Esophagus (tissue), 2 donors: ENCODE results near the gene IMMP2L. TPM values are rescaled to one million over a fixed set of nuclear protein-coding genes. Genes with fewer than 3 reads are reported as not detected.

Experiments used
- H3K27ac ChIP-seq, 2 donors: one replicate each; pipeline ENCODE4 v1.5.1; 2013; ENCODE audit warnings: low read depth in 2 of 2, mild to moderate bottlenecking in 2 of 2, inconsistent platforms in 1 of 2, low read length in 1 of 2, moderate library complexity in 1 of 2
- H3K27me3 ChIP-seq, 2 donors: one replicate each; pipeline ENCODE4 v1.6.1; 2013; ENCODE audit warnings: low read length in 2 of 2, control low read depth in 1 of 2, mild to moderate bottlenecking in 1 of 2; ENCODE audit not compliant: insufficient read depth in 2 of 2, control insufficient read depth in 1 of 2
- H3K36me3 ChIP-seq, 2 donors: one replicate each; pipeline ENCODE4 v1.6.1; 2013; ENCODE audit warnings: low read length in 1 of 2; ENCODE audit not compliant: control insufficient read depth in 2 of 2, insufficient read depth in 2 of 2
- H3K4me1 ChIP-seq, 2 donors: one replicate each; pipeline ENCODE4 v1.6.1; 2013; ENCODE audit warnings: low read length in 1 of 2; ENCODE audit not compliant: control insufficient read depth in 2 of 2, insufficient read depth in 2 of 2
- H3K4me3 ChIP-seq, 2 donors: one replicate each; pipeline ENCODE4 v1.5.1; 2013; ENCODE audit warnings: low read length in 2 of 2, mild to moderate bottlenecking in 2 of 2, low read depth in 1 of 2, moderate library complexity in 1 of 2
- H3K9me3 ChIP-seq, 2 donors: one replicate each; pipeline ENCODE4 v1.6.1; 2013; ENCODE audit warnings: mild to moderate bottlenecking in 2 of 2, low read depth in 1 of 2, low read length in 1 of 2, moderate library complexity in 1 of 2; ENCODE audit not compliant: control insufficient read depth in 2 of 2, insufficient read depth in 1 of 2
- WGBS, 2 donors: extraction: QIAGEN DNeasy Blood & Tissue Kit; methylation state at CpG; one replicate each; pipeline ENCODE4 v1.1.7; 2013; 5-methylcytosine and 5-hydroxymethylcytosine counted together
- polyA plus RNA-seq, 2 donors: library from polyadenylated mRNA; stranded (reverse); fragments of 200-250 nt; gene quantifications; one replicate each; pipeline ENCODE4 v1.2.3, GENCODE V29; 2013
- donor health status: healthy with polysubstance abuse.
- donor health status: Bipolar disorder and iron deficiency.

IMMP2L gene
- polyA plus RNA-seq, 2 donors = 6.5 to 14.5 TPM

DNA sequence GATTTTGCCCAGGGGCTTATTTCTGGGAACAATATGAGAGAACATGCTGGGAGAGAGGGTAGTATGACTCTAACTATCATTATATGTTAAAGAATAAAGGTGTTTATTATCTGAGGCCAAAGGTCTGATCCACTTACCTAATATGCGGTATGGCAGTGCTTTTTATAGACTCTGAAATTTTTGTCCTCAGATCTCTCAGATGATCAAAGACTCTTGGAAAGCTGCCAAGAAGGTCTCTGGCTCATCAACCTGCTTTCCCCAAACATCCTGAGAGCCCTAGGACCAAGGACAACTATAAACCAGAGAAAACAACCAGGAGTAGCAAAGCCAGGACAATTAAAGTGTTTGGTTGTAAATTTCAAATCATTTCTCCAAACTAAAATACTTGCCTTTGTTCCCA, 727.1 kb downstream of the IMMP2L start:
- Histone ChIP-seq H3K27ac (no peak overlapping the region), H3K9me3 (no peaks in the 10 kb centered on the region), H3K36me3 (no peaks in the 10 kb centered on the region), H3K27me3 (no peaks in the 10 kb centered on the region), H3K4me1 (no peaks in the 10 kb centered on the region), H3K4me3 (no peak overlapping the region)
- 33 to 50% methylated on average over 1 of the region's 1 CpG for WGBS, 2 donors

DNA sequence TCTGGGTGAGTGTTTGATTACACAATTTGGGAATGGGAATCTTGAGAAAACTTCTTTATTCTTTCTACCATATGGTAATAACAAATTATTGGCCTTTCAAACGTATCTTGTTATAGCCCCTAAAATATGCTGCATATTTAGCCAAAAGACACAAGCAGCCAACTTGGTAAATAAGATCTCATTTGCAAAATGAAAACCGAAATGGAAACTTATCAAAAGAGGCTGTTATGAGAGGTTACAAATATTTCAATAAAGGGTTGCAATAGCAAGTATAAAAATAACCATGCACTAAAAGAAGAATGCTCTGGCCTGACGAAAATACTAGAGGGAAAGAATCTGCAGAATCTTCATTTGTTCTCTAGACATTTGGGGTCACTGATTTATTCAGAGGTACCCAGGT, 730.9 kb downstream of the IMMP2L start:
- WGBS, 2 donors = 69 to 76% methylated on average over 3 of the region's 3 CpGs
- Histone ChIP-seq H3K27me3 (no peaks in the 10 kb centered on the region), H3K4me3 (no peak overlapping the region), H3K27ac (no peak overlapping the region), H3K4me1 (no peaks in the 10 kb centered on the region), H3K9me3 (no peaks in the 10 kb centered on the region), H3K36me3 (no peaks in the 10 kb centered on the region)

DNA sequence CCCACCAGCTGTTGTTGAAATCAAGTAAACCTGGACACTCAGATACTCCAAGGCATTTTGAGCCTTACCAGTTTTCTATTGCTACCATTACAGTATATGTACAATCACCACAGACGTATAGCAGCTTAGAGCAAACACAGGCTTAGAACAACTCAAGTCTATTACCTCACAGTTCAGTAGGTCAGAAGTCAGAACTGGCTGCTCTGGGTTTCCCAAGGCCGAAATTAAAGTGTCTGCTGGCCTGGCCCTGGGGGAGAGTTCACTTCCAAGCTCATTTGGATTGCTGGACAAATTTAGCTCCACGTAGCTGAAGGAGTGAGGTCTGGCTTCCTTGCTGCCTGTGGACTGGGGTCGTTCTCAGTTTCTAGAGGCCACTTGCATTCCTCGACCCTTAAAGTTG, 731.5 kb downstream of the IMMP2L start:
- H3K36me3 ChIP-seq = no peaks in the 10 kb centered on the region
- no peaks in the 10 kb centered on the region for H3K9me3 ChIP-seq
- H3K27me3 ChIP-seq = no peaks in the 10 kb centered on the region
- no peak overlapping the region for H3K27ac ChIP-seq
- no peak overlapping the region for H3K4me3 ChIP-seq
- no peaks in the 10 kb centered on the region for H3K4me1 ChIP-seq
- 75 to 83% methylated on average over 5 of the region's 5 CpGs for WGBS, 2 donors

DNA sequence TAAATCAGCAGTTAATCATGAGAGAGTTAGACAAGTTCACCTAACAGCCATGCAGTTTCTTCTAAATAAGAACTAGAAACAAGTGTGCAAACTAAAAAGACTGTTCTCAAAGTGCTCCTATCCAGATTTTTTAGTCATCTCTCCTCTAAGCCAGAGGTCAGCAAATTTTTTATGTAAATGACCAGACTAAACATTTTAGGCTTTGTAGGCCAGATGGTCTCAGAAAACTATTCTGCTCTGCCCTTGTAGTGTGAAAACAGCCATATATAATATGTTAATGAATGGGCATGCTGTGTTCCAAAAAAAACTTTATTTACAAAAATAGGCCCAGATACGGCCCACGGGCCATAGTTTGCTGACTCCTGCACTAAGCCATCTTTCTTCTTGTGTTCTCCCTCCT, 734.4 kb downstream of the IMMP2L start:
- 77 to 78% methylated on average over 2 of the region's 2 CpGs for WGBS, 2 donors
- H3K4me3 ChIP-seq = no peak overlapping the region
- no peak overlapping the region for H3K27ac ChIP-seq
- H3K4me1 ChIP-seq = no peaks in the 10 kb centered on the region
- no peaks in the 10 kb centered on the region for H3K9me3 ChIP-seq
- H3K27me3 ChIP-seq = no peaks in the 10 kb centered on the region
- no peaks in the 10 kb centered on the region for H3K36me3 ChIP-seq

DNA sequence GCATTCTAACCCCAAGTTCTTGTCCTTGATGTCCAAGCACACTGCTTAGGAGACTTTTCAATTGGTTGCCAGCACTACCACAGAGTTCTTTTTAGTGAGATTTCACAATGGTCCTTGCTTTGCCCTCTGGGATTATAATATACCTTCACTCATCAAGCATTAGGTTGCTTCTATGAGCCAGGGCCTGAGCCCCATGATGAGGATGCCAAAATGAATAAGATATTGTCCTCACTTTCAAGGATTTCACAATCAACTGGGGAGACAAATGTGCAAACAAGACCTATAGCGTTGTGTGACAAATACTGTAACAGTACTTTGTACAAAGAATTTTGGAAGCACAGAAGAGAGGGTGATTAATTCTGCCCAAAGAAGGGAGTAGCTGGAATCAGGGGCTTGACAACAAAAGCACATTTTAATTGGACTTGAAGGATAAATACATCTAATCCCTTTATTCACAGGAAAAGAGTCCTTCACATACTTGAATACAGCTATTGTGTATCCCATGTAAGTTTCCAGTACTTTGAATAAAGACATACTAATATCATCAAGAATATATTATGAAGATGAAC, 734.9 kb downstream of the IMMP2L start:
- Histone ChIP-seq H3K4me3 (no peak overlapping the region), H3K4me1 (no peaks in the 10 kb centered on the region), H3K27me3 (no peaks in the 10 kb centered on the region), H3K27ac (no peak overlapping the region), H3K9me3 (no peaks in the 10 kb centered on the region), H3K36me3 (no peaks in the 10 kb centered on the region)
- 45 to 53% methylated on average over 1 of the region's 1 CpG for WGBS, 2 donors

DNA sequence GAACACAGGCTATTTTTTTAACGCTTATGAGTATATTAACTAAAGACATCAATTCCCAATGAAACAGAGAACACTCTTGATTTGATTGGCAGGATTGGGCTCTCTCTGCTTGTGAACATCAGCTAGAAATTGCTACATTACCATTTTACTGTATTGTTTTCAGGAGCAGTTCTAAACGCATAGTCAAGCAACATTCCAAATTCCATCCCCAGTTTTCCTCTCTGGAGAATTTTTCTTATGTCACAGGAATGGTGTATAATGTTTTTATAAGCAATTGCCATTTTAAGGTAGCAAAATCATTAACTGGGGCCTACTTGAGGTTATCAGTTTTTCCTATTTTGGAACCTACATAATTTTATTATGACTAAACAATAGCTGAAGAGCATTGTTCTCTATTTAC, 748.3 kb downstream of the IMMP2L start:
- WGBS, 2 donors = 72 to 76% methylated on average over 2 of the region's 2 CpGs
- Histone ChIP-seq H3K27me3 (no peaks in the 10 kb centered on the region), H3K9me3 (no peaks in the 10 kb centered on the region), H3K4me1 (no peaks in the 10 kb centered on the region), H3K27ac (no peak overlapping the region), H3K4me3 (no peak overlapping the region), H3K36me3 (no peaks in the 10 kb centered on the region)

DNA sequence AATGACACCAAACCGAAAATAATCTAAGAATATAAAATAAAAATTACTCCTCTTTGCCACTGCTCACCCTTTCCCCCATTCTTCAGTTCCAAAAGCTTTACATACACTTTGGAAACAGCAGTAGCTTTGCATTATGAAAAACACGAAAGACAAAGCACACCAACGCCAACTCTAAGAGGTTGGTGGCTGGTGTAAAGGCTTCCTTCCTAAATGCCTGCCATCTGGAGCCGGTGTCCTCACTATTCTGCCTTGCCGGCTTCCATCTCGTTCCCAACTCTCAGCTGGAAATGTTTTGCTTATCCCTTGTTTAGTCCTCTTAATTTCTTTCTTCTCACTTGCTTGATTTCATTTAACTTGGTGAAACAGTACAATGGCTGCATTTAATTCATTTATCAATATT, 752.5 kb downstream of the IMMP2L start:
- Histone ChIP-seq H3K27me3 (no peaks in the 10 kb centered on the region), H3K4me1 (no peaks in the 10 kb centered on the region), H3K27ac (no peak overlapping the region), H3K36me3 (no peaks in the 10 kb centered on the region), H3K4me3 (no peak overlapping the region), H3K9me3 (no peaks in the 10 kb centered on the region)
- 90 to 95% methylated on average over 6 of the region's 6 CpGs for WGBS, 2 donors

DNA sequence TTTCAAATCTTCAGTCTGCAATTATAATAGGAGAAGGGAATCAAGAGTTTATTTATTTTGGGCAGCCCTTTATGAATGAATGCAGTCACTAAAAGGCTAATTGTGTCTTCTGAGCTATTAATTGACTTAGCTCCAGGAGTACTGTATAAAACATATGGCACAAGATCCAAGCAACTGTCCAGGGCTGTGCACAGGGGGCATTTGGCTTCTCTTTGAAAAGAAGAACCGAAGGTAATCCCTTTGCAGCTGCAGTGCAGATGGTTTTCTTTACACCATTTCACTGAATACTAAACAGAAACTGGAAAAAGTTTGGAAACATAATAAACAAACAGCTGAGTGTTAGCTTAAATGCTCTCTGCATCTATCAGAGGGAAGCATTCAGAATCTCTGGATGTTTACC, 753.9 kb downstream of the IMMP2L start:
- Histone ChIP-seq H3K9me3 (no peaks in the 10 kb centered on the region), H3K36me3 (no peaks in the 10 kb centered on the region), H3K27me3 (no peaks in the 10 kb centered on the region), H3K27ac (no peak overlapping the region), H3K4me1 (no peaks in the 10 kb centered on the region), H3K4me3 (no peak overlapping the region)
- 72 to 78% methylated on average over 1 of the region's 1 CpG for WGBS, 2 donors

DNA sequence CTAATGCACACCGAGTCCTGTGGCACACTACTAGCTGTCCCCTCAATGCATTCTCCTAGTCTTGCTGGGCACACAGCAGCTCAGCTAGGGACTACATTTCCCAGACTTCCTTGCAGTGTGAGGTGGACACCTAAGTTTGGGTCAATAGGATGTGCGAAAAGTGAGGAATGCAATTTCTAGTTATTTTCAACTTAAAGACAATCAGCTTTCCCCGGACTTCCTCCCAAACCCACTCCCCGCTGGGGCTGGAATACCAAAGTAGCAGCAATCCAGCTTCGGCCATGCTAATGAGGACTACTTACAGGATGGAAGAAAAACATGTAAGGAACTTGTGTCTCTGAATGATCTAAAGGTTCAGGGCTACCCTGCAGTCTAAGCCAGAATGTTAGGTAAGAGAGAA, 757.8 kb downstream of the IMMP2L start:
- H3K4me3 ChIP-seq = no peak overlapping the region
- H3K27ac ChIP-seq = no peak overlapping the region
- H3K4me1 ChIP-seq = no peaks in the 10 kb centered on the region
- WGBS, 2 donors = 90 to 95% methylated on average over 5 of the region's 5 CpGs
- H3K27me3 ChIP-seq = no peaks in the 10 kb centered on the region
- no peaks in the 10 kb centered on the region for H3K9me3 ChIP-seq
- H3K36me3 ChIP-seq = no peaks in the 10 kb centered on the region

DNA sequence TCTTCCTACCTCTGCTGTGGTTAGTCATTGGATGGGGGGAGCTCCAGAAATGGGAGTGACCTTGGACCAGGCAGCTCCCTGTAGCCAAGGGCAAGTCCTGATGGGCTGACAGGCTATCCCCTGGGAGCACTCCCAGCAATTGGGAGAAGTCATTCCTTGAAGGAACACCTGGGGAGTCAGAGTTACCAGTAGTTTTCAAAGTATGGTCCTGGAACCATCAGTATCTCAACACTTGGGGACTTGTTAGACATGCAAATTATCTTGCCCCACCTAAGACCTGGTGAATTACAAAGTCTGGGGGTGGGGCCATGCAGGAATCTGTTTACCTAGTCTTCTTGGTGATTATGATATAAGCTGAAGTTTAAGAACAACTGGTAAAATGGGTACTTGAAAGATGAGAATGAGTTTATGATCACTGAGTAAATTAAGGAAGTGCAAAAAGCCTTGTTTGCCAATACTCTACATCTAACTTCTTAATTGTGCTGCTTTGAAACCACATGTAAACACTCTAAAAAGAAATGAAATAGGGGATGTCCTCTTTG, 758.6 kb downstream of the IMMP2L start:
- Histone ChIP-seq H3K4me3 (no peak overlapping the region), H3K36me3 (no peaks in the 10 kb centered on the region), H3K9me3 (no peaks in the 10 kb centered on the region), H3K27ac (no peak overlapping the region), H3K27me3 (no peaks in the 10 kb centered on the region), H3K4me1 (no peaks in the 10 kb centered on the region)
